ENCODE measurements around the gene NOX3. TPM values are rescaled to one million over a fixed set of nuclear protein-coding genes. Genes with fewer than 3 reads are reported as not detected.

NOX3 gene
- total and polyA plus RNA-seq, 10 of the 15 experiments (the other 5 are each of a cell fraction or from before 2014, with no cell fraction given): not detected

DNA sequence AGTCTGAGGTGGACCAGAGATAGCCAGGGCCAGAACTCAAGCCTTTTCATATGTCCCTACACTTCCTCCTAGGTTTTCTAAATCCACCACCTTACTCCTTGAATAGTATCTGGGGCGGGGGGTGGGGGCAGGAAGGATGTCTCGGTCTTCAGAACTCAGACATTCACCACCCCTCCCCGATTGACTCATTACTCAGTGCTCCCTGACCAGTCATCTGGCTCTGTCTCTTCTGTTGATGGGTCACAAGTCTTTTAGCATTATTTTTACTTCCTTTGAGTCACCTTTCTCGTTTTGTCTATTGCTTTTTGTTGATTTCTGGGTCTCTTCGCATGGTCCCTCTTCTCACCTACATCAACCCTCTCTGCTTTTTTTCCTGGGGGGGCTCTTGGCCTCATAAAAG lies 23.3 kb downstream of the NOX3 start (continued):
- TF ChIP-seq BCL11A (IDR thresholded peaks at IDR 0.05; ENCODE audit: low read depth, low read length) (no peak), LARP7 (IDR thresholded peaks at IDR 0.05) (no peak), TCF3 (IDR thresholded peaks at IDR 0.05; ENCODE audit: borderline replicate concordance, insufficient read depth, low read depth, low read length) (no peak)

DNA sequence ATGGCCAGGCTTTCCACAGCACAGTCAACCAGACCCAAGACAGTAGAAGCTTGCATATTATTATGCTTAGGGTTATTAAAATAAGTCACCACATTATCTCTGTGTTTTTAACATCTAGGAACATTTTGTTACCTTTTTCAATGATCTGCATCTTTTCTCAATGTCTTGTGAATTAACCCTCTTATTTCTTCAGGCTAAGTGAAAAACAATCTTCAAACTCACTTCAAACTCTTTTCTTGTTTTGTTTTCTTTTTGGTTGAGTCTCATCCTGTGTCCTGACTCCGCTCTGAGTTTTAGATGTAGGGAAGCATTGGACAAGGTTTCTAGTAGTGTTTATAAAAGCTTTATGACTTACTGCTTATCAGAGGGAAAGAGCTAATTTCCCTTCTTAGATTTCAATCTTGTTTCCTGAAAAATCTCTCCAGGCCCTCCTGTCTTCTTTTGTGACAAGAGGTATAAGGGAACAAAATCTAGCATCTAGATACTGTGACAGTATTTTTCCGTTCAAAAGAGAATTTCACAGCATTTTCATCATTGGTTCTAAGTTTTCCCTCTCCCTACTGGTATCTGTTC lies 26.2 kb downstream of the NOX3 start:
- WGBS (ENCODE audit: insufficient coverage, insufficient replicate concordance, low lambda C conversion rate, missing lambda C conversion rate): 54% methylated on average over 2 of the region's 2 CpGs
- ATAC-seq (no peak), DNase-seq (ENCODE audit: low read depth, low spot score) (no peak), FAIRE-seq (no peak)
- Histone ChIP-seq H2AFZ (ENCODE audit: control insufficient read depth, low read depth, low read length) (no peak overlapping the region), H3K9ac (ENCODE audit: control insufficient read depth, insufficient read depth, low read length) (no peak overlapping the region), H3K79me2 (ENCODE audit: control insufficient read depth, insufficient read depth, low read length) (no peaks in the 10 kb centered on the region), H3K27ac (ENCODE audit: control insufficient read depth, insufficient read depth) (no peak overlapping the region), H3K4me1 (ENCODE audit: control insufficient read depth, insufficient read depth, low read length) (no peaks in the 10 kb centered on the region), H3K36me3 (ENCODE audit: control insufficient read depth in 2 of 2, insufficient read depth in 2 of 2, low read length in 1 of 2) (no peaks in the 10 kb centered on the region), H4K20me1 (ENCODE audit: control insufficient read depth, insufficient read depth) (no peaks in the 10 kb centered on the region), H3K27me3 (replicated peaks in 1 of 2; ENCODE audit: control insufficient read depth in 2 of 2, insufficient read depth in 2 of 2, low read length in 1 of 2) (no peaks in the 10 kb centered on the region), H3K4me2 (ENCODE audit: control insufficient read depth, insufficient read depth) (no peak overlapping the region), H3K9me3 (replicated peaks; ENCODE audit: control insufficient read depth, insufficient read depth, low read length) (no peaks in the 10 kb centered on the region), H3K4me3 (no peak overlapping the region)
- no peak for TF ChIP-seq KLF5 (IDR thresholded peaks at IDR 0.05; ENCODE audit: partially characterized antibody)
- no peak for TF ChIP-seq MEF2A (IDR thresholded peaks at IDR 0.05; ENCODE audit: insufficient read depth, low read depth, low read length)
- no peak for TF ChIP-seq KDM1A (IDR thresholded peaks at IDR 0.05; ENCODE audit: borderline replicate concordance)
- TF ChIP-seq ZNF622 (IDR thresholded peaks at IDR 0.05): no peak
- TF ChIP-seq LARP7 (IDR thresholded peaks at IDR 0.05): no peak
- no peak for TF ChIP-seq HCFC1 (IDR thresholded peaks at IDR 0.05; ENCODE audit: low read length)
- ChIA-PET CTCF (no interaction called here), SMC1A (ENCODE audit: uncharacterized antibody, unreplicated experiment) (interaction anchor here (0.7 to 0.9 kb wide), 2 partner anchors 9 to 10 kb away, joined by 3 to 4 read pairs; no protein-coding TSS in a partner anchor), POLR2A (interaction anchor here (0.5 kb wide), 1 partner anchor 311 kb away, joined by 4 read pairs; no protein-coding TSS in a partner anchor), RAD21 (ENCODE audit: unreplicated experiment) (interaction anchor here (0.6 to 1.1 kb wide), 2 partner anchors 11 to 96 kb away, joined by 3 read pairs; no protein-coding TSS in a partner anchor)
- intact Hi-C loops (cut with micrococcal nuclease; ENCODE audit: unreplicated experiment): no loop called here
- in situ Hi-C loops (cut with MboI): no loop called here
- no TSS peak for BruUV-seq (replicated peaks)
